Kidney (tissue), 14 donors: ENCODE measurements around the gene EXOC3. TPM values are rescaled to one million over a fixed set of nuclear protein-coding genes. Genes with fewer than 3 reads are reported as not detected.

ENCODE experiments used
- DNase-seq, 5 donors: peaks; one replicate each; pipeline ENCODE4 v3.0.0-alpha.2; 2013 to 2020
- FAIRE-seq: peaks from 2 replicates; lab custom pipeline; 2012; peaks lifted over from hg19 to GRCh38; lab: Jason Lieb, UNC
- H3K27ac ChIP-seq, 2 donors: one replicate each; pipeline ENCODE4 v1.7.0; 2013; ENCODE audit warnings: low read depth in 2 of 2, low read length in 2 of 2, inconsistent platforms in 1 of 2
- H3K27me3 ChIP-seq: one replicate; pipeline ENCODE4 v1.7.1; 2013; ENCODE audit warnings: low read length, inconsistent platforms; ENCODE audit not compliant: control insufficient read depth, insufficient read depth
- H3K36me3 ChIP-seq, 3 donors: one replicate each; pipeline versions ENCODE4 v1.7.0 to v1.7.1; 2013; ENCODE audit warnings: low read length in 3 of 3, control low read depth in 1 of 3, inconsistent platforms in 1 of 3; ENCODE audit not compliant: insufficient read depth in 3 of 3, control insufficient read depth in 2 of 3
- H3K4me1 ChIP-seq, 3 donors: one replicate each; pipeline versions ENCODE4 v1.7.0 to v1.7.1; 2013; ENCODE audit warnings: low read length in 3 of 3, inconsistent platforms in 1 of 3, low read depth in 1 of 3; ENCODE audit not compliant: control insufficient read depth in 2 of 3, insufficient read depth in 2 of 3
- H3K4me3 ChIP-seq, 3 donors: one replicate each; pipeline versions ENCODE4 v1.7.0 to v1.8.1; 2013; ENCODE audit warnings: low read length in 3 of 3, control low read depth in 1 of 3, inconsistent platforms in 1 of 3
- H3K9ac ChIP-seq, 3 donors: one replicate each; pipeline versions ENCODE4 v1.7.0 to v1.7.1; 2013; ENCODE audit warnings: low read length in 3 of 3, control low read depth in 1 of 3, inconsistent platforms in 1 of 3
- H3K9me3 ChIP-seq, 3 donors: one replicate each; pipeline versions ENCODE4 v1.7.0 to v1.7.1; 2013; ENCODE audit warnings: low read length in 3 of 3, control low read depth in 1 of 3, inconsistent platforms in 1 of 3; ENCODE audit not compliant: control insufficient read depth in 2 of 3, insufficient read depth in 1 of 3
- CTCF ChIP-seq: IDR thresholded peaks from 3 replicates; pipeline ENCODE4 v1.5.1; 2012; ENCODE audit warnings: mild to moderate bottlenecking, moderate library complexity, borderline replicate concordance; ENCODE audit not compliant: insufficient read depth; ENCODE audit errors: extremely low read depth
- intact Hi-C: fragments of 100-400 bp; cut with DNase I; formaldehyde crosslinking; loops from one replicate; pipeline ENCODE4 v1.11.1; 2022
- polyA plus RNA-seq: library from polyadenylated mRNA; stranded (reverse); fragments of 350-450 nt; fragmentation: Illumina TruSeq; extraction: RNeasy Lipid Tissue Mini Kit (QIAGEN cat#74804); gene quantifications from one replicate; pipeline ENCODE4 v1.2.3, GENCODE V29; 2014; ENCODE audit warnings: low read depth, low replicate concordance; ENCODE audit not compliant: insufficient read depth
- total RNA-seq: library from RNA; stranded (reverse); fragmentation: NEBNext Ultra II Directional; extraction: Animal tissue kit (Norgen Biotek cat#: 25700); gene quantifications from one replicate; pipeline ENCODE4 v1.2.1, GENCODE V29; 2021
- donor health status: control.
- donor health status: control.
- donor health status: control.
- donor health status: control.
- donor health status: control.
- donor health status: DM: yes; HTN: yes; CAD: no.
- donor health status: Normal renal cell carcinoma (clear cell type).

EXOC3 gene
- total and polyA plus RNA-seq, 2 donors from 2014 or later = 40.5 to 71.5 TPM

GRCh38 chr5:404666-405241 lies 38.2 kb upstream of the EXOC3 start:
- Histone ChIP-seq H3K27ac (no peak overlapping the region), H3K4me1 (peaks cover 0 to 8% (median 5%) of the 10 kb centered on the region in 3 donors), H3K4me3 (no peak overlapping the region), H3K9ac (no peak overlapping the region), H3K36me3 (no peaks in the 10 kb centered on the region), H3K9me3 (no peaks in the 10 kb centered on the region), H3K27me3 (no peaks in the 10 kb centered on the region)
- TF ChIP-seq CTCF = no peak
- no peak for FAIRE-seq
- peak in 1 of 5 donors; percentile 4 for DNase-seq
- intact Hi-C loops = no loop called here

- DNase-seq = peak in 2 of 5 donors; percentile 9 to 26
- H3K9ac ChIP-seq = no peak overlapping the region
- TF ChIP-seq CTCF = no peak
- peaks cover 0 to 2% (median 0%) of the 10 kb centered on the region in 3 donors for H3K4me1 ChIP-seq
- H3K4me3 ChIP-seq = no peak overlapping the region
- FAIRE-seq = no peak
- no peaks in the 10 kb centered on the region for H3K27me3 ChIP-seq
- intact Hi-C loops = no loop called here
- H3K36me3 ChIP-seq = no peaks in the 10 kb centered on the region
- H3K9me3 ChIP-seq = no peaks in the 10 kb centered on the region
- H3K27ac ChIP-seq = no peak overlapping the region
Measured at GRCh38 chr5:405421-405820, 37.6 kb upstream of the EXOC3 start.

DNA sequence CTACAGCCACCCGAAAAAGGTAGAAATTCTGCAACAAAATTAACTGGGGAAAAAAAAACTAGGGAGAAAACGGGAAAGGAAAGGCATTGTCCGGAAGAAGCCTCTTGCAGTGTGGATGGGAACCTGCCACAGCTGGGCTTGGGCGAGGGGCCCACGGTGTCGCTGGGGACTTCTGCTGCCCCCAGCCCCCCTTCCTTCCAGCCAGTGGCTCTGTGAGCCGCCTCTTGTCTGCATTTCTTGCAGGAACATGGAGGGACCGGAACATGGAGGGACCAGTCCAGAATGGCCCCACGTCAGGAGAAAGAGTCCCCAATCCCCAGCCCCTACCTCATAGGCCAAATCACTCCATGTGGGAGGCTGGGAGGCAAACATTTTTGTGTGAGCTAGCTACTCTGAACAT lies 36.9 kb upstream of the EXOC3 start:
- intact Hi-C loops = no loop called here

More for the DNA sequence above, 36.9 kb upstream of the EXOC3 start:
- Histone ChIP-seq H3K36me3 (no peaks in the 10 kb centered on the region), H3K4me3 (no peak overlapping the region), H3K4me1 (no peaks in the 10 kb centered on the region), H3K27ac (no peak overlapping the region), H3K27me3 (no peaks in the 10 kb centered on the region), H3K9me3 (no peaks in the 10 kb centered on the region), H3K9ac (no peak overlapping the region)
- no peak for TF ChIP-seq CTCF
- FAIRE-seq (no peak), DNase-seq (peak in 1 of 5 donors; percentile 5)
